ENCODE data around the gene MT2A.
"Not testable (repeated sequence)": the region's sequence is repeated elsewhere in the genome, so short reads cannot be mapped to it uniquely, and the experiment has no call there.

- TF ChIP-seq CTCF (IDR thresholded peaks at IDR 0.05); POLR2AphosphoS5 (IDR thresholded peaks at IDR 0.05; ENCODE audit: low read depth, low read length): not testable (repeated sequence)
Measured at GRCh38 chr16:56582911-56583310, 25.5 kb upstream of the MT2A start.
